Natural killer cell (primary cell): Measurements from ENCODE around the gene AUH. TPM values are rescaled to one million over a fixed set of nuclear protein-coding genes. Genes with fewer than 3 reads are reported as not detected.

Source experiments
- ATAC-seq, 3 donors: fragments of 150-1000 bp in 2 of 3; fragments of 200-7000 bp in 1 of 3; cut with Tn5 transposase; 1 replicate in 1 of 3; 2 replicates in 2 of 3; pipeline ENCODE4 v1.10.0; 2021; ENCODE audit warnings: mild to moderate bottlenecking in 2 of 3, moderate library complexity in 2 of 3
- DNase-seq, 2 donors: peaks; one replicate each; pipeline versions ENCODE4 v3.0.0 to v3.0.0-alpha.2; 2013 to 2021; ENCODE audit warnings: mixed read lengths in 1 of 2
- H3K27ac ChIP-seq: one replicate; pipeline ENCODE4 v1.5.1; 2013; ENCODE audit warnings: mild to moderate bottlenecking, low read length
- H3K27me3 ChIP-seq: one replicate; pipeline ENCODE4 v1.6.1; 2013; ENCODE audit warnings: low read length; ENCODE audit not compliant: control insufficient read depth, insufficient read depth
- H3K36me3 ChIP-seq: one replicate; pipeline ENCODE4 v1.6.1; 2013; ENCODE audit warnings: low read length; ENCODE audit not compliant: control insufficient read depth, insufficient read depth
- H3K4me1 ChIP-seq: one replicate; pipeline ENCODE4 v1.6.1; 2013; ENCODE audit warnings: low read length; ENCODE audit not compliant: control insufficient read depth, insufficient read depth
- H3K4me3 ChIP-seq: one replicate; pipeline ENCODE4 v1.5.1; 2013; ENCODE audit warnings: low read length
- H3K9me3 ChIP-seq: one replicate; pipeline ENCODE4 v1.6.1; 2013; ENCODE audit warnings: low read length; ENCODE audit not compliant: control insufficient read depth, insufficient read depth
- H3K27ac Mint-ChIP-seq, 2 donors: one replicate each; pipeline ENCODE4 v1.8.0; 2022; ENCODE audit warnings: mild to moderate bottlenecking in 2 of 2, mixed read lengths in 2 of 2, moderate library complexity in 1 of 2
- H3K27me3 Mint-ChIP-seq, 2 donors: one replicate each; pipeline ENCODE4 v1.8.0; 2022; ENCODE audit warnings: low read depth in 2 of 2, mixed read lengths in 2 of 2
- H3K36me3 Mint-ChIP-seq: one replicate; pipeline ENCODE4 v1.8.0; 2022; ENCODE audit warnings: mixed read lengths
- H3K4me1 Mint-ChIP-seq, 2 donors: one replicate each; pipeline ENCODE4 v1.8.0; 2022; ENCODE audit warnings: mixed read lengths in 2 of 2
- H3K4me3 Mint-ChIP-seq: one replicate; pipeline ENCODE4 v1.8.0; 2022; ENCODE audit warnings: mild to moderate bottlenecking, moderate library complexity, mixed read lengths
- H3K9me3 Mint-ChIP-seq, 2 donors: one replicate each; pipeline ENCODE4 v1.8.0; 2022; ENCODE audit warnings: mixed read lengths in 2 of 2
- CTCF ChIP-seq: fragments of 200-600 bp; IDR thresholded peaks from one replicate; pipeline ENCODE4 v1.8.0; 2022; ENCODE audit warnings: antibody characterized with exemption
- WGBS: methylation state at CpG from one replicate; pipeline ENCODE4 v1.1.7; 2013; ENCODE audit warnings: missing lambda C conversion rate; ENCODE audit not compliant: insufficient coverage; 5-methylcytosine and 5-hydroxymethylcytosine counted together
- intact Hi-C: fragments of 100-400 bp; cut with micrococcal nuclease; formaldehyde crosslinking; loops from one replicate; pipeline ENCODE4 v1.14.2; 2022
- total RNA-seq, 4 donors: library from RNA; stranded (reverse); fragments of 120-200 nt in 1 of 4; gene quantifications; one replicate each; pipeline versions ENCODE4 v1.2.3 to v1.2.4, GENCODE V29; 2013 to 2022

Gene AUH
- total RNA-seq, 3 donors from 2014 or later (not counting 1 experiment from before 2014, with no cell fraction given): 26.7 to 36.6 (median 34.9) TPM

- peak overlapping the region in 1 of 2 donors; percentile 23 for H3K27ac Mint-ChIP-seq
- ATAC-seq (no peak), DNase-seq (no peak)
- no peaks in the 10 kb centered on the region for H3K27me3 Mint-ChIP-seq
- H3K27ac ChIP-seq: no peak overlapping the region
- no peaks in the 10 kb centered on the region for H3K9me3 Mint-ChIP-seq
- WGBS: 88% methylated on average over 3 of the region's 6 CpGs
- H3K4me1 Mint-ChIP-seq: no peaks in the 10 kb centered on the region
- no peaks in the 10 kb centered on the region for H3K27me3 ChIP-seq
- no peaks in the 10 kb centered on the region for H3K4me1 ChIP-seq
- intact Hi-C loops: no loop called here
- H3K4me3 Mint-ChIP-seq: no peak overlapping the region
- no peaks in the 10 kb centered on the region for H3K36me3 ChIP-seq
- H3K9me3 ChIP-seq: no peaks in the 10 kb centered on the region
- H3K4me3 ChIP-seq: no peak overlapping the region
- TF ChIP-seq CTCF: no peak
- peaks cover 7% of the 10 kb centered on the region for H3K36me3 Mint-ChIP-seq
Observed at GRCh38 chr9:91285729-91286353, 75.9 kb downstream of the AUH start.

- Histone ChIP-seq H3K27ac (no peak overlapping the region), H3K4me3 (no peak overlapping the region), H3K9me3 (no peaks in the 10 kb centered on the region), H3K36me3 (no peaks in the 10 kb centered on the region), H3K4me1 (no peaks in the 10 kb centered on the region), H3K27me3 (no peaks in the 10 kb centered on the region)
- H3K9me3 Mint-ChIP-seq: peaks cover 0 to 2% of the 10 kb centered on the region in 2 donors
- H3K27ac Mint-ChIP-seq: peak overlapping the region in 1 of 2 donors; percentile 3
- H3K36me3 Mint-ChIP-seq: peaks cover 8% of the 10 kb centered on the region
- H3K4me3 Mint-ChIP-seq: no peak overlapping the region
- 100% methylated on average over 2 of the region's 3 CpGs for WGBS
- intact Hi-C loops: no loop called here
- no peaks in the 10 kb centered on the region for H3K4me1 Mint-ChIP-seq
- no peaks in the 10 kb centered on the region for H3K27me3 Mint-ChIP-seq
- no peak for ATAC-seq
- DNase-seq: no peak
- TF ChIP-seq CTCF: no peak
Observed at GRCh38 chr9:91282292-91282691, 79.4 kb downstream of the AUH start.

- no peak for TF ChIP-seq CTCF
- no peaks in the 10 kb centered on the region for H3K4me1 ChIP-seq
- Mint-ChIP-seq H3K4me1 (peaks cover 0 to 4% of the 10 kb centered on the region in 2 donors), H3K36me3 (peaks cover 8% of the 10 kb centered on the region), H3K27ac (no peak overlapping the region), H3K27me3 (no peaks in the 10 kb centered on the region), H3K4me3 (no peak overlapping the region), H3K9me3 (peaks cover 0 to 2% of the 10 kb centered on the region in 2 donors)
- no peak overlapping the region for H3K4me3 ChIP-seq
- ATAC-seq (no peak), DNase-seq (no peak)
- H3K36me3 ChIP-seq: no peaks in the 10 kb centered on the region
- H3K27me3 ChIP-seq: no peaks in the 10 kb centered on the region
- WGBS: 97% methylated on average over 8 of the region's 8 CpGs
- no peak overlapping the region for H3K27ac ChIP-seq
- H3K9me3 ChIP-seq: no peaks in the 10 kb centered on the region
- intact Hi-C loops: no loop called here
Observed at GRCh38 chr9:91279296-91280204, 82.2 kb downstream of the AUH start.
